Measurements from ENCODE around the gene MAP3K10.
"Not testable (repeated sequence)": the region's sequence is repeated elsewhere in the genome, so short reads cannot be mapped to it uniquely, and the experiment has no call there.

MAP3K10 gene

DNA sequence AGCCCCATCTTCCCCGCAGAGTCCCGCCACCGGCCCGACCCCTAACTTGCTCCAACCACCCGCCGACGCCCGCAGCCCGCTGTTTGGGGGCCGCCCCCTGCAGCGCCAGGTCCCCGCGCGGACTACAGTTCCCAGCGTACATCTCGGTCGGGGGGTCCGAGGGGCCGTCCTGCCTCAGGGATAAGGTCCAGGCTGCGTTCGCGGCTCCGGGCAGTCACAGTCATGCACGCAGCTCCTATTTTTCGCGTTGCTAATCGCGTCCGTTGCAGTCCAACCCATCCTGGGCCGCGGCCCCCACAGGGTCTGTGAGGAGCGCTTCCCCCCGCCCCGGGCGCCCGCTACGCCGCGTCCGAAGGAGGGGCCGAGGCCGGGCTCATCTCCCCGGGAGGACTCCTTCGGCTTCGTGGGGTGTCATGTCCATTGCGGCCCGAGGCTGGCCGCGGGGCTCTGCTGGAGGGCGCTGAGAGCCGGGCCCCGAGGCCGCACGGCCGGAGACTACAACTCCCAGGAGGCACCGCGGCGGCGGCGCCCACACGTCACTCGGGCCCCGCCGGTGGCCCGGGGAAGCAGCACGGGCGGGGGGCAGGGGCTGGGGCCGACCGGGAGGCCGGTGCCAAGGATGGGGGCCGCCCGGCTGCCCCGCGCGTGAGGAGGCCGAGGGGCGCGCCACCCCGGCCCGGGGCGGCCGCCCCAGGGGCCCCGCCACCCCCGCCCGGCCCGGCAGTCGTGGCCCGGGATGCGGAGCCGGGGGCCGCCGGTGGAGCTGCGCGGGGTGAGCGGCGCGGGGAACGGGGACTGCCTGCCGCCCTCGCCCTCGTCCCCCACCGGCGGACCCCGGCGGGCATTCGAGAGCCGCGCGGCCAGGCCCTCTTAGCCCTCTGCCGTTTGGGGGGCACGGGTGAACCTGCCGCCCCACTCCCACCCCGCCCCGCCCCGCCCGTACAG lies at the start of gene MAP3K10:
Gene MAP3K10, plus strand, starts transcription at position 536 of the 945 bp plus-strand sequence. CDS start 606 bp downstream, outside the sequence.
- peak; percentile 57 for DNase-seq (ENCODE audit: low read depth, low spot score)

- no peak for DNase-seq (ENCODE audit: low read depth, low spot score)
Measured at GRCh38 chr19:40141551-40141950, 49.7 kb upstream of the MAP3K10 start.

GRCh38 chr19:40143612-40144011 lies 47.6 kb upstream of the MAP3K10 start:
- no peak for DNase-seq (ENCODE audit: low read depth, low spot score)

GRCh38 chr19:40144151-40144550 lies 47.1 kb upstream of the MAP3K10 start:
- DNase-seq (ENCODE audit: low read depth, low spot score): no peak

DNA sequence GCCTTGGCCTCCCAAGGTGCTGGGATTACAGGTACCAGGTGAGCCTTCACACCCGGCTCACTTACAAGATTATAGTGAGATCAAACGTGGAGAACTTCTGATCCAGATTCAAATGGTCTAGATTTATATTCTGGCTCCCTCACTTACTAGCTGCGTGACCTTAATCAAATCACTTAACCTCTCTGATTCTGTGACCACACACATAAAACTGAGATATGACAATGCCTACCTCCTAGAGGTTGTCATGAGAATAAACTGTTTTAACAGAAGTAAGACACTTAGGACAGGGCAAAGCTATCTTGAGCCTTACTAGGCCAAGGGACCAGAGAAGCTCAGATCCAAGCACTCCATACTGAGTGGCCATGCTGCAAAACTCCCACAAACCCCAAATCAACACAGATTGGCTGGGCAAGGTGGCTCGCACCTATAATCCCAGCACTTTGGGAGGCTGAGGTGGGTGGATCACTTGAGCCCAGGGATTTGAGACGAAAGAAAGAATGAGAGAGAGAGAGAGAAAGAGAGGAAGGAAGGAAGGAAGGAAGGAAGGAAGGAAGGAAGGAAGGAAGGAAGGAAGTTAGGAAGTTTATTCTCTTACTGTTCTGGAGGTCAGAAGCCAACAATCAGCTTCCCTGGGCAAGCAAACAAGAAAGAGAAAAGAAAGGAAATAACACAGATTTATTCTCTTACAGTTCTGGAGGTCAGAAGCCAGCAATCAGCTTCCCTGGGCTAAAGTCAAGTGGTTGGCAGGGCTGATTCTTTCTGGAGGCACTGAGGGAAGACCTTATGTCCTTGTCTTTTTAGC lies 46.1 kb upstream of the MAP3K10 start:
- no peak for DNase-seq (ENCODE audit: low read depth, low spot score)

GRCh38 chr19:40145749-40146029 lies 45.5 kb upstream of the MAP3K10 start:
- not testable (repeated sequence) for DNase-seq (ENCODE audit: low read depth, low spot score)

- DNase-seq (ENCODE audit: low read depth, low spot score): no peak
Measured at GRCh38 chr19:40147338-40147692, 43.9 kb upstream of the MAP3K10 start.

DNA sequence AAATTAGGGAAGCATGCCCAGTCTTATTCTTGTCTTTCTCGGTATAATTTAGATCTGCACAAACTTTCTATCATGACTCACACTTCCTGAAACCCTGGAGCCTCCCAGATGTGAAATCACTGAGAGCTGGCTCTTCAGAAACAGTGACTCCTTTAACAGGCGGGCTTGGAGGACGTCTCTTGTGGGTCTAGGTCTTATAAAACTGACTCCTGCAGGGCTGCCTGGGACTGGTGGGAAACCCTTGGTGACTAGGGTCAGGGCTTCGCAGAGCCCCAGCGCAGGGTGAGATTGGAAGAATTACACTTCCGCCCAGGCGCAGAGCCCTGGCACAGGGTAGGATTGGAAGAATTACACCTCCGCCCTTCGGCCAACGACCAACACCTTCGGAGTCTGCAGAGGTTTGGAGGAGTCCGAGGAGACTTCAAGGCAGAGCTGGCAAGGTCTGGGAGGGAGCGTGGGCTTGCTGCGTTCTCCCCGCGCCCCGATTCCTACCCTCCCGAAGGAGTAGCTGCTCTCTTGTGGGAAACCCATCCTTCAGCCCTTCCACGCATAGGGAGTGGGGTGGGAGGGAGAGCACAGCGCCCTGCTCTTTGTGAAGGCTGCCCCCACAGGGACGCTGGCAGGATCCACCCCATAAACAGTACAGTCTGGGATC lies 43.4 kb upstream of the MAP3K10 start:
- no peak for DNase-seq (ENCODE audit: low read depth, low spot score)

DNA sequence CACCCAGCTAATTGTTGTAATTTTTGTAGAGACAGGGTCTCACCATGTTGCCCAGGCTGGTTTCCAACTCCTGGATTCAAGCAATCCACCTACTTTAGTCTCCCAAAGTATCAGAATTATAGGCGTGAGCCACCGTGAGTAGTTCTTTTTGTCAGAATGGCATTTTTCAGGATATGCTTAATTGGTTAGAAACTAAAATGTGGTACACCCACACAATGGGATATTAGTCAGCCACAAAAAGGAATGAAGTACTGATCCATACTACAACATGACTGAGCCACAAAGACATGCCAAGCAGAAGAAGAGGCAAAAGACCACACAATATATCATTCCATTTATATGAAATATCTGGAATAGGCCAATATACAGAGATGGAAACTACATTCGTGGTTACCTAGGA lies 41.7 kb upstream of the MAP3K10 start:
- DNase-seq (ENCODE audit: low read depth, low spot score): no peak

DNA sequence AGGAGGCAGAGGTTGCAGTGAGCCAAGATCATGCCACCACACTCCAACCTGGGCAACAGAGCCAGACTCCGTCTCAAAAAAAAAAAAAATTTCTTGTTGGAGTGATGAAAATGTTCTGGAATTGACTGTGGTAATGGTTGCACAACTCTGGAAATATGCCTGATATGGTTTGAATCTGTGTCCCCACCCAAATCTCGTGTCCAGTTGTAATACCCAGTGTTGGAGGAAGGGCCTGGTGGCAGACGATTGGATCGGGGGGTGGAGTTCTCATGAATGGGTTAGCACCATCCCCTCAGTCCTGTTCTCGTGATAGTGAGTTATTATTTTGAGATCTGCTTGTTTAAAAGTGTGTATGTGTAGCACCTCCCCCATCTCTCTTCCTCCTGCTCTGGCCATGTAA lies 41.1 kb upstream of the MAP3K10 start:
- no peak for DNase-seq (ENCODE audit: low read depth, low spot score)

DNA sequence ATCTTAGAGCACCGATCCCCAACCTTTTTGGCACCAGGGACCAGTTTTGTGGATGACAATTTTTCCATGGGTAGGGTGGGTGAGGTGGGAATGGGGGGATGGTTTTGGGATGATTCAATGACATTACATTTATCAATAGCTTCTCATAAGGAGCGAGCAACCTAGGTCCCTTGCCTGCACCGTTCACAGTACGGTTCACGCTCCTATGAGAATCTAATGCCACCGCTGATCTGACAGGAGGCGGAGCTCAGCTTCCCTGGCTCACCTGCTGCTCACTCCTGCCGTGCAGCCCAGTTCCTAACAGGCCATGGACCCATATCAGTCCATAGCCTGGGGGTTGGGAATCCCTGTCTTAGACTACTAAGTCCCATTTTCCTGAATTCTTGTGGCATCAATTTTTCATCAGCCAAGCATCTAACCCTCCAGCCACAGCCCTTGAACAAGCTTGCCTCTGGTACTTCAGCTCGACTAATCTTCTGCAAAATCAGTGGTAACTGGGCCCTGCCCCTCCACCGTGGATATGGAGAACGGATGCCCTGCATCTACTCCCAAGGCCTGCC lies 37.0 kb upstream of the MAP3K10 start:
- no peak for DNase-seq (ENCODE audit: low read depth, low spot score)

GRCh38 chr19:40155749-40156265 lies 35.4 kb upstream of the MAP3K10 start:
- peak; percentile 17 for DNase-seq (ENCODE audit: low read depth, low spot score)

DNA sequence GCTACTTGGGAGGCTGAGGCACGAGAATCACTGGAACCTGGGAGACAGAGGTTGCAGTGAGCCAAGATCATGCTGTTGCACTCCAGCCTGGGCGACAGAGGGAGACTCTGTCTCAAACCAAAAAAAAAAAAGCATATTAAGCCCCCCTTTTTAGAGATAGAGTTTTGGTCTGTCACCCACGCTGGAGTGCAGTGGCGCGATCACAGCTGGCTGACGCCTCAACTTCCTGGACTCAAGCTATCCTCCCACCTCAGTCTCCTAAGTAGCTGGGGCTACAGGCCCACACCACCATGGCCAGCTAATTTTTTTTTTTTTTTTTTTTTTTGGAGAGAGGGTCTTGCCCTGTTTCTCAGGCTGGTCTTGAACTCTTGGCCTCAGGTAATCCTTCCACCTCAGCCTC lies 34.2 kb upstream of the MAP3K10 start:
- no peak for DNase-seq (ENCODE audit: low read depth, low spot score)

DNA sequence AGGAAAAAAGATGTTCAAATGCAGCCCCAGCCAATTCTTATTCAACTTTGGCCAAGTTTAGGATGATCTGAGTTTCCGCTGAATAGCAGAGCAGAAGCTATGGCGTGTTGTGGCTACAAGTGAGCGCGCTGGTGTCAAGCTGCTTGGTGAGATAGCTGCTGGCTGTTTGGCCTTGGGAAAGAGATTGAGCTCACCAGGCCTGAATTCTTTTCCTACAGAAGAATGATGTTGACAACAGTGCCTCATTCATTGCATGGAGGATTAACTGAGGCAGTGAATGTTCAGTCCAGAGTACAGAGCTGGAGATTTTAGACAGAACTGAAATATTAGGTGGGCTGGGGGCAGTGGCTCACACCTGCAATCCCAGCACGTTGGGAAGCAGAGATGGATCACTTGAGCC lies 31.5 kb upstream of the MAP3K10 start:
- DNase-seq (ENCODE audit: low read depth, low spot score): no peak

DNA sequence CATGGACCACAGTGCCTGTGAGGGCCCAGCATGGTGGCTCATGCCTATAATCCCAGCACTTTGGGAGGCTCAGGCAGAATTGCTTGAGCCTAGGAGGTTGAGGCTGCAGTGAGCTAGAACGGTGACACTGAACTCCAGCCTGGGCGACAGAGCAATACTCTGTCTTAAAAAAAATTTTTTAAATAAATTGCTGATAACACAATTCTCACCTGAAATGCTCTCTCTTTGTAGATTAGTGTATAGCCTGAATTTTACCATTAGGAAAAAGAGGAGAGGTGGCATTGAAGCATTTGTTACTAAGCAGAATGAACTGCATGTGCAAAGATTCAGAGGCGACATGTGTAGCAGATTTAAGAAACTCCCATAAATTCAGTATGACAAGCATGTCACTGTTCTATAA lies 29.1 kb upstream of the MAP3K10 start:
- DNase-seq (ENCODE audit: low read depth, low spot score): no peak

GRCh38 chr19:40163541-40164129 lies 27.6 kb upstream of the MAP3K10 start:
- DNase-seq (ENCODE audit: low read depth, low spot score): no peak

DNA sequence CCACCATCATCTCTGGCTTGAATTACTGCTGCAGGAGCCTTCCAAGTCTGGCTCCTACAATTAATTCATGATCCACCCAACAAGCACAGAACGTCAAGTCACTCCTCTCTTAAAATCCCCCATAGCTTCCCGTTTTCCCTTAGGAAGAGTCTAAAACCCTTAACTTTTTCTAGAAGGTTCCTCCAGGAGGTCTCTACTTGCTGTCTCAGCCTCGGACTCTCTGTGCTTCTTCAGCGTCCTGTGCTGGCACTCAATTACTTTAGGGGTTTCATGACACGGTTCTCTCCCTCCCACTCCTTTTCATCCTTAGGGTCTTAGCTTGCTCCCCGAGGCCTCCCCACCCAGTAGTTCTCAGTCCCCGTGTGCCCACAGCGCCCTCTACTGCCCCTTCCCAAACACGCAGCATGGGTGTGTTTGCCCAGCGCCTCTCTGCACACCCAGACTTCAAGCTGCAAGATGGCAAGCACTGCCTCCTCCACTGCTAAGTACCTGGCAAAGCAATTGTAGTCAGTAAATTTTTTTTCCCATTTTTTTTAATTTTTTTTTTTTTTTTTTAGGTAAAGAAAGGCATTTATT lies 25.8 kb upstream of the MAP3K10 start:
- peak; percentile 82 for DNase-seq (ENCODE audit: low read depth, low spot score)

GRCh38 chr19:40169482-40170302 lies 21.5 kb upstream of the MAP3K10 start:
- not testable (repeated sequence) for DNase-seq (ENCODE audit: low read depth, low spot score)

DNA sequence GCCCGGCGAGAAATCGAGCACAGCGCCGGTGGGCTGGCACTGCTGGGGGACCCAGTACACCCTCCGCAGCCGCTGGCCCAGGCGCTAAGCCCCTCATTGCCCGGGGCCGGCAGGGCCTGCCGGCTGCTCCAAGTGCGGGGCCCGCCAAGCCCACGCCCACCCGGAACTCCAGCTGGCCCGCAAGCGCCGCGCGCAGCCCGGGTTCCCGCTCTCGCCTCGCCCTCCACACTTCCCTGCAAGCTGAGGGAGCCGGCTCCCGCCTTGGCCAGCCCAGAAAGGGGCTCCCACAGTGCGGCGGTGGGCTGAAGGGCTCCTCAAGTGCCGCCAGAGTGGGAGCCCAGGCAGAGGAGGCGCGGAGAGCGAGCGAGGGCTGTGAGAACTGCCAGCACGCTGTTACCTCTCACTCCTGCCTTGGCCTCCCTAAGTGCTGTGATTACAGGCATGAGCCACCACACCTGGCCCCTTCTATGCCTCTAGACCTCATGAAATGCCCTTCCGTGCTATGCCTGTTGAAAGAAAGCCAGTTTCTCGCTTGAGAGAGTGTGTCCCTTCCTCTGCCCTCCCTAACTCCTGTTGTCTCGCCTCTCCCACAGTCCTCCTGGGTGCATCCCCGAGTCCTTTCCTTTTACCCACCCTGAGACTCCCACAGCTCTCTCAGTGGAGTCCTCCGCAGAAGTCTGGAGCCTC lies 20.8 kb upstream of the MAP3K10 start:
- DNase-seq (ENCODE audit: low read depth, low spot score): not testable (repeated sequence)

DNA sequence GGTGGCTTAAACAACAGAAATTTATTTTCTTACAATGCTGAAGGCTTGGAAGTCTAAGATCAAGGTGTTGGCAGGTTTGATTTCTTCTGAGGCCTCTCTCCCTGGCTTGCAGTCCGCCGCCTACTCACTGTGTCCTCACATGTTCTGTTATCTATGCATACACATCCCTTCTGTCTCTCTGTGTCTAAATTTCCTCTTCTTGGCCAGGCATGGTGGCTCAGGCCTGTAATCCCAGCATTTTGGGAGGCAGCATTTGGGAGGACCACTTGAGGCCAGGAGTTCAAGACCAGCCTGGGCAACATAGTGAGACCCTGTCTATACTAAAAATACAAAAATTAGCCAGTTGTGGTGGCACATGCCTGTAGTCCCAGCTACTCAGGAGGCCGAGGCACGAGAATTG lies 19.9 kb upstream of the MAP3K10 start:
- DNase-seq (ENCODE audit: low read depth, low spot score): not testable (repeated sequence)

Data from ELF-1 (cell line).